SK-N-SH treated with all-trans-retinoic acid at 6 μM for 48 hours (cell line): Measurements from ENCODE around the gene KRTAP10-2.
"Not testable (repeated sequence)": the region's sequence is repeated elsewhere in the genome, so short reads cannot be mapped to it uniquely, and the experiment has no call there.

Source experiments
- ATAC-seq: fragments of 200-7000 bp; cut with Tn5 transposase; 3 replicates; pipeline ENCODE4 v1.9.1; 2020; ENCODE audit warnings: mild to moderate bottlenecking, moderate library complexity
- BACH2 ChIP-seq: fragments of 250-450 bp; sonication (Bioruptor Pico); IDR thresholded peaks from 2 replicates; pipeline ENCODE4 v1.9.0; 2021; ENCODE audit warnings: mild to moderate bottlenecking, borderline replicate concordance
- CREB5 ChIP-seq: fragments of 250-450 bp; sonication (Bioruptor Pico); IDR thresholded peaks from 2 replicates; pipeline ENCODE4 v1.5.1; 2020; ENCODE audit warnings: low read depth, mild to moderate bottlenecking, moderate library complexity
- CSDC2 ChIP-seq: fragments of 250-450 bp; sonication (Bioruptor Pico); IDR thresholded peaks from 2 replicates; pipeline ENCODE4 v1.5.0; 2020; ENCODE audit warnings: mild to moderate bottlenecking, moderate library complexity
- ESRRG ChIP-seq: fragments of 250-450 bp; sonication (Bioruptor Pico); IDR thresholded peaks from 2 replicates; pipeline ENCODE4 v1.6.1; 2021; ENCODE audit warnings: mild to moderate bottlenecking
- ISL1 ChIP-seq: fragments of 250-450 bp; sonication (Bioruptor Pico); IDR thresholded peaks from 2 replicates; pipeline ENCODE4 v2.1.2; 2022; ENCODE audit warnings: mild to moderate bottlenecking, moderate library complexity
- OSR1 ChIP-seq: fragments of 250-450 bp; sonication (Bioruptor Pico); IDR thresholded peaks from 2 replicates; pipeline ENCODE4 v1.8.0; 2022; ENCODE audit warnings: moderate library complexity, mild to moderate bottlenecking, inconsistent platforms
- PATZ1 ChIP-seq: fragments of 250-450 bp; sonication (Bioruptor Pico); IDR thresholded peaks from 2 replicates; pipeline ENCODE4 v1.8.0; 2020; ENCODE audit warnings: mild to moderate bottlenecking, moderate library complexity, borderline replicate concordance
- POU6F1 ChIP-seq: fragments of 250-450 bp; sonication (Bioruptor Pico); IDR thresholded peaks from 2 replicates; pipeline ENCODE4 v1.8.0; 2021; ENCODE audit warnings: low read depth, mild to moderate bottlenecking, moderate library complexity, borderline replicate concordance
- PPARA ChIP-seq: fragments of 250-450 bp; sonication (Bioruptor Pico); IDR thresholded peaks from 2 replicates; pipeline ENCODE4 v1.5.0; 2020; ENCODE audit warnings: mild to moderate bottlenecking, borderline replicate concordance
- RARB ChIP-seq: fragments of 250-450 bp; sonication (Bioruptor Pico); IDR thresholded peaks from 2 replicates; pipeline ENCODE4 v1.8.0; 2021; ENCODE audit warnings: mild to moderate bottlenecking, moderate library complexity
- SNAI2 ChIP-seq: fragments of 250-450 bp; sonication (Bioruptor Pico); IDR thresholded peaks from 2 replicates; pipeline ENCODE4 v1.5.0; 2020; ENCODE audit warnings: mild to moderate bottlenecking, moderate library complexity
- TCF4 ChIP-seq: fragments of 250-450 bp; sonication (Bioruptor Pico); IDR thresholded peaks from 2 replicates; pipeline ENCODE4 v1.8.0; 2021; ENCODE audit warnings: mild to moderate bottlenecking, moderate library complexity, borderline replicate concordance
- TOX ChIP-seq: fragments of 250-450 bp; sonication (Bioruptor Pico); IDR thresholded peaks from 2 replicates; pipeline ENCODE4 v1.8.0; 2021; ENCODE audit warnings: mild to moderate bottlenecking, moderate library complexity, borderline replicate concordance
- TSHZ2 ChIP-seq: fragments of 250-450 bp; sonication (Bioruptor Pico); IDR thresholded peaks from 2 replicates; pipeline ENCODE4 v1.5.0; 2020; ENCODE audit warnings: mild to moderate bottlenecking, moderate library complexity
- ZC3H10 ChIP-seq: fragments of 250-450 bp; sonication (Bioruptor Pico); IDR thresholded peaks from 2 replicates; pipeline ENCODE4 v1.5.1; 2021; ENCODE audit warnings: mild to moderate bottlenecking, moderate library complexity
- ZFP3 ChIP-seq: fragments of 250-450 bp; sonication (Bioruptor Pico); IDR thresholded peaks from 2 replicates; pipeline ENCODE4 v1.5.0; 2020; ENCODE audit warnings: mild to moderate bottlenecking, moderate library complexity
- ZNF8 ChIP-seq: fragments of 450-650 bp; formaldehyde crosslinking; IDR thresholded peaks from 2 replicates; pipeline ENCODE4 v1.5.0; 2020; ENCODE audit warnings: mild to moderate bottlenecking, moderate library complexity

KRTAP10-2 gene

GRCh38 chr21:44551340-44551961, at the start of gene KRTAP10-2:
TSS of gene KRTAP10-2 (minus strand) at chr21:44551505. CDS start at chr21:44551458, 47 bp downstream.
- no peak for ATAC-seq
- no peak for TF ChIP-seq TOX (CRISPR knock-in tag)
- TF ChIP-seq TSHZ2 (CRISPR knock-in tag): no peak
- no peak for TF ChIP-seq BACH2 (CRISPR knock-in tag)
- TF ChIP-seq SNAI2 (CRISPR knock-in tag): no peak
- TF ChIP-seq OSR1: no peak
- no peak for TF ChIP-seq RARB (CRISPR knock-in tag)
- no peak for TF ChIP-seq ZC3H10 (CRISPR knock-in tag)
- no peak for TF ChIP-seq ESRRG (CRISPR knock-in tag)
- no peak for TF ChIP-seq TCF4 (CRISPR knock-in tag)
- TF ChIP-seq ISL1 (CRISPR knock-in tag): no peak
- TF ChIP-seq ZNF8 (CRISPR knock-in tag): no peak
- TF ChIP-seq CREB5 (CRISPR knock-in tag): no peak
- no peak for TF ChIP-seq PATZ1 (CRISPR knock-in tag)
- no peak for TF ChIP-seq ZFP3 (CRISPR knock-in tag)
- no peak for TF ChIP-seq PPARA (CRISPR knock-in tag)

- ATAC-seq: peak; percentile 46; the same call in 1 of the 3 replicates
Measured at GRCh38 chr21:44601091-44601490, 49.8 kb upstream of the KRTAP10-2 start.

GRCh38 chr21:44600118-44600978, 49.0 kb upstream of the KRTAP10-2 start, which contains the start of gene KRTAP10-7:
TSS of gene KRTAP10-7 (plus strand) at chr21:44600597. CDS start at chr21:44600622, 25 bp downstream.
- ATAC-seq: not testable (repeated sequence)

GRCh38 chr21:44599264-44600029, 48.1 kb upstream of the KRTAP10-2 start:
- ATAC-seq: no peak
- TF ChIP-seq TSHZ2 (CRISPR knock-in tag) (no peak), CSDC2 (no peak), ZC3H10 (CRISPR knock-in tag) (no peak), TCF4 (CRISPR knock-in tag) (no peak), CREB5 (CRISPR knock-in tag) (no peak), POU6F1 (CRISPR knock-in tag) (no peak), SNAI2 (CRISPR knock-in tag) (no peak), ZNF8 (CRISPR knock-in tag) (no peak), PATZ1 (CRISPR knock-in tag) (no peak)
